ENCODE measurements around the gene POLA1.

POLA1 gene

GRCh38 chrX:24928114-24928513 lies 234.4 kb downstream of the POLA1 start:
- ATAC-seq, result no peak
- no peak for TF ChIP-seq TSHZ2 (CRISPR knock-in tag; IDR thresholded peaks at IDR 0.05)
- no peak for TF ChIP-seq ZFP30 (CRISPR knock-in tag; IDR thresholded peaks at IDR 0.05)
- no peak for TF ChIP-seq PATZ1 (CRISPR knock-in tag; IDR thresholded peaks at IDR 0.05; ENCODE audit: borderline replicate concordance)
- no peak for TF ChIP-seq CSDC2 (CRISPR knock-in tag; IDR thresholded peaks at IDR 0.05)
- no peak for TF ChIP-seq ZNF70 (CRISPR knock-in tag; IDR thresholded peaks at IDR 0.05)

- no peak for TF ChIP-seq TOX (CRISPR knock-in tag; IDR thresholded peaks at IDR 0.05; ENCODE audit: borderline replicate concordance)
- TF ChIP-seq CSRNP3 (CRISPR knock-in tag; IDR thresholded peaks at IDR 0.05), result no peak
- no peak for TF ChIP-seq PPARA (CRISPR knock-in tag; IDR thresholded peaks at IDR 0.05; ENCODE audit: borderline replicate concordance)
- no peak for TF ChIP-seq ZFP3 (CRISPR knock-in tag; IDR thresholded peaks at IDR 0.05)
- TF ChIP-seq ESRRG (CRISPR knock-in tag; IDR thresholded peaks at IDR 0.05), result no peak
- TF ChIP-seq ZC3H10 (CRISPR knock-in tag; IDR thresholded peaks at IDR 0.05), result no peak
- TF ChIP-seq CREB5 (CRISPR knock-in tag; IDR thresholded peaks at IDR 0.05; ENCODE audit: low read depth), result no peak
- TF ChIP-seq ZNF8 (CRISPR knock-in tag; IDR thresholded peaks at IDR 0.05), result no peak
- no peak for TF ChIP-seq CSDC2 (CRISPR knock-in tag; IDR thresholded peaks at IDR 0.05)
- no peak for TF ChIP-seq ZNF565 (CRISPR knock-in tag; conservative IDR thresholded peaks at IDR 0.05; ENCODE audit: low read depth)
- TF ChIP-seq TCF4 (CRISPR knock-in tag; IDR thresholded peaks at IDR 0.05; ENCODE audit: borderline replicate concordance), result no peak
- TF ChIP-seq SNAI2 (CRISPR knock-in tag; IDR thresholded peaks at IDR 0.05), result no peak
- TF ChIP-seq BACH2 (CRISPR knock-in tag; IDR thresholded peaks at IDR 0.05; ENCODE audit: borderline replicate concordance), result no peak
- no peak for TF ChIP-seq OSR1 (CRISPR knock-in tag; IDR thresholded peaks at IDR 0.05)
- no peak for TF ChIP-seq GLIS3 (CRISPR knock-in tag; IDR thresholded peaks at IDR 0.05)
- ATAC-seq, result no peak
Observed at GRCh38 chrX:24934279-24934678, 240.6 kb downstream of the POLA1 start.

GRCh38 chrX:24945009-24945408 lies 251.3 kb downstream of the POLA1 start:
- no peak for ATAC-seq
- no peak for TF ChIP-seq CREB5 (CRISPR knock-in tag; IDR thresholded peaks at IDR 0.05; ENCODE audit: low read depth)
- TF ChIP-seq BACH2 (CRISPR knock-in tag; IDR thresholded peaks at IDR 0.05; ENCODE audit: borderline replicate concordance), result no peak
- no peak for TF ChIP-seq POU6F1 (CRISPR knock-in tag; IDR thresholded peaks at IDR 0.05; ENCODE audit: borderline replicate concordance, low read depth)
- no peak for TF ChIP-seq ESRRG (CRISPR knock-in tag; IDR thresholded peaks at IDR 0.05)
- TF ChIP-seq TOX (CRISPR knock-in tag; IDR thresholded peaks at IDR 0.05; ENCODE audit: borderline replicate concordance), result no peak
- TF ChIP-seq ZC3H10 (CRISPR knock-in tag; IDR thresholded peaks at IDR 0.05), result no peak
- TF ChIP-seq ZNF70 (CRISPR knock-in tag; IDR thresholded peaks at IDR 0.05), result no peak
- TF ChIP-seq TCF4 (CRISPR knock-in tag; IDR thresholded peaks at IDR 0.05; ENCODE audit: borderline replicate concordance), result no peak
